CD4-positive, alpha-beta T cell (primary cell): Measurements from ENCODE around the gene TRIM66. TPM values are rescaled to one million over a fixed set of nuclear protein-coding genes. Genes with fewer than 3 reads are reported as not detected.

Source experiments
- ATAC-seq: fragments of 200-7000 bp; cut with Tn5 transposase; one replicate; pipeline ENCODE4 v1.10.0; 2022; ENCODE audit warnings: mild to moderate bottlenecking; ENCODE audit not compliant: poor library complexity
- CTCF ChIA-PET: fragments of 350-600 bp; sonication (Branson Sonifier 250); formaldehyde crosslinking; loops from one replicate; lab custom pipeline; 2021; ENCODE audit warnings: antibody characterized with exemption, inconsistent platforms; lab: Charles Lee
- POLR2A ChIA-PET: fragments of 350-600 bp; sonication (Branson Sonifier 250); formaldehyde crosslinking; loops from one replicate; lab custom pipeline; 2021; ENCODE audit warnings: antibody characterized with exemption, inconsistent platforms; lab: Charles Lee
- DNase-seq, 14 experiments: peaks; one replicate each; pipeline ENCODE4 v3.0.0-alpha.2; 2013 to 2020; ENCODE audit warnings: mixed read lengths in 2 of 14
- H3K27ac ChIP-seq, 2 donors: one replicate each; pipeline versions ENCODE4 v1.5.1 to v1.7.0; 2013; ENCODE audit warnings: low read length in 2 of 2, low read depth in 1 of 2, mild to moderate bottlenecking in 1 of 2
- H3K27me3 ChIP-seq, 2 experiments: 1 replicate in 1 of 2; 2 replicates in 1 of 2; pipeline versions ENCODE4 v1.6.1 to v1.7.0; 2013; ENCODE audit warnings: low read length in 2 of 2, control low read depth in 1 of 2, mild to moderate bottlenecking in 1 of 2, moderate library complexity in 1 of 2; ENCODE audit not compliant: insufficient read depth in 2 of 2, control insufficient read depth in 1 of 2
- H3K36me3 ChIP-seq: one replicate; pipeline ENCODE4 v1.6.1; 2013; ENCODE audit warnings: low read length, control low read depth; ENCODE audit not compliant: insufficient read depth
- H3K4me1 ChIP-seq: one replicate; pipeline ENCODE4 v1.6.1; 2013; ENCODE audit warnings: low read length, control low read depth; ENCODE audit not compliant: insufficient read depth
- H3K4me3 ChIP-seq: one replicate; pipeline ENCODE4 v1.5.1; 2013; ENCODE audit warnings: mild to moderate bottlenecking, low read length, moderate library complexity
- H3K9me3 ChIP-seq, 2 experiments: 1 replicate in 1 of 2; 2 replicates in 1 of 2; pipeline versions ENCODE4 v1.6.1 to v1.7.0; 2013; ENCODE audit warnings: low read length in 2 of 2, mild to moderate bottlenecking in 2 of 2, control low read depth in 1 of 2, moderate library complexity in 1 of 2; ENCODE audit not compliant: control insufficient read depth in 1 of 2, insufficient read depth in 1 of 2
- H3K27ac Mint-ChIP-seq: one replicate; pipeline ENCODE4 v1.8.0; 2020; ENCODE audit warnings: mixed read lengths
- H3K27me3 Mint-ChIP-seq: one replicate; pipeline ENCODE4 v1.8.0; 2021; ENCODE audit warnings: mixed read lengths
- H3K36me3 Mint-ChIP-seq: one replicate; pipeline ENCODE4 v1.8.0; 2021; ENCODE audit warnings: low read depth, mixed read lengths
- H3K4me1 Mint-ChIP-seq: one replicate; pipeline ENCODE4 v1.8.0; 2021; ENCODE audit warnings: low read depth, mixed read lengths
- H3K4me3 Mint-ChIP-seq: one replicate; pipeline ENCODE4 v1.8.0; 2020; ENCODE audit warnings: mild to moderate bottlenecking, mixed read lengths
- H3K9me3 Mint-ChIP-seq: one replicate; pipeline ENCODE4 v1.8.0; 2020; ENCODE audit warnings: mixed read lengths
- intact Hi-C, 2 experiments: fragments of 100-400 bp; cut with DNase I in 1 of 2; cut with micrococcal nuclease in 1 of 2; formaldehyde crosslinking; loops; one replicate each; pipeline versions ENCODE4 v1.15.1 to v1.9.0; 2023 to 2025; cut with DNase I, micrococcal nuclease
- total RNA-seq, 174 experiments: library from RNA in 2 of 174; stranded (reverse) in 2 of 174; gene quantifications; one replicate each; pipeline ENCODE4 v1.2.3 and lab custom pipeline; 2021 to 2026
- TF ChIP-seq, protein P1 (sequence below): fragments of 200-600 bp; IDR thresholded peaks from one replicate; pipeline ENCODE4 v1.8.0; 2022; ENCODE audit warnings: antibody characterized with exemption, mild to moderate bottlenecking

Gene TRIM66
- total RNA-seq, 2 experiments from 2014 or later, result 6.8 to 9.8 TPM

DNA sequence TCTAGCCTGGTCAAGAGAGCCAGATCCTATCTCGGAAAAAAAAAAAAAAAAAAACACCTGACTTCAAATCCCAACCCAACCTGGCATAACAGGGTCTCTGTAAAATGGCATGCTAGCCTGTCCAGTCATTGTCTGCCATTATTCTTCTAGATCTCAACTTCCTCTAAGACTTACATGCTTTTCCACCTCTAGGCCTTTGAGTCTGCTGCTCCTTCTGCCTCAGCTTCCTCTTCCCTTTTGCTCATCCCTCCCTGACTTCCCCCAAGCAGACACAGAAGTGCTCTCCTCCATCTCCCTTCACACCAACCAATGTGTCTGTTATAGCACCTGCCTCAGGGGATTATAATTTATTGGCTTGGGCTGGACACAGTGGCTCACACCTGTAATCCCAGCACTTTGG lies 96.3 kb downstream of the TRIM66 start:
- Histone ChIP-seq H3K9me3 (peaks cover 0 to 6% of the 10 kb centered on the region in 2 experiments), H3K4me3 (no peak overlapping the region), H3K27ac (no peak overlapping the region), H3K36me3 (no peaks in the 10 kb centered on the region), H3K27me3 (peaks cover 3 to 12% of the 10 kb centered on the region in 2 experiments), H3K4me1 (no peaks in the 10 kb centered on the region)
- ATAC-seq, result no peak
- Mint-ChIP-seq H3K27me3 (peaks cover 39% of the 10 kb centered on the region), H3K4me1 (no peaks in the 10 kb centered on the region), H3K9me3 (peaks cover 3% of the 10 kb centered on the region), H3K4me3 (no peak overlapping the region), H3K36me3 (no peaks in the 10 kb centered on the region), H3K27ac (no peak overlapping the region)
- intact Hi-C loops, result no loop called here
- TF ChIP-seq, protein P1, sequence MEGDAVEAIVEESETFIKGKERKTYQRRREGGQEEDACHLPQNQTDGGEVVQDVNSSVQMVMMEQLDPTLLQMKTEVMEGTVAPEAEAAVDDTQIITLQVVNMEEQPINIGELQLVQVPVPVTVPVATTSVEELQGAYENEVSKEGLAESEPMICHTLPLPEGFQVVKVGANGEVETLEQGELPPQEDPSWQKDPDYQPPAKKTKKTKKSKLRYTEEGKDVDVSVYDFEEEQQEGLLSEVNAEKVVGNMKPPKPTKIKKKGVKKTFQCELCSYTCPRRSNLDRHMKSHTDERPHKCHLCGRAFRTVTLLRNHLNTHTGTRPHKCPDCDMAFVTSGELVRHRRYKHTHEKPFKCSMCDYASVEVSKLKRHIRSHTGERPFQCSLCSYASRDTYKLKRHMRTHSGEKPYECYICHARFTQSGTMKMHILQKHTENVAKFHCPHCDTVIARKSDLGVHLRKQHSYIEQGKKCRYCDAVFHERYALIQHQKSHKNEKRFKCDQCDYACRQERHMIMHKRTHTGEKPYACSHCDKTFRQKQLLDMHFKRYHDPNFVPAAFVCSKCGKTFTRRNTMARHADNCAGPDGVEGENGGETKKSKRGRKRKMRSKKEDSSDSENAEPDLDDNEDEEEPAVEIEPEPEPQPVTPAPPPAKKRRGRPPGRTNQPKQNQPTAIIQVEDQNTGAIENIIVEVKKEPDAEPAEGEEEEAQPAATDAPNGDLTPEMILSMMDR, result no peak
- ChIA-PET POLR2A (no interaction called here), CTCF (no interaction called here)
- no peak for DNase-seq

DNA sequence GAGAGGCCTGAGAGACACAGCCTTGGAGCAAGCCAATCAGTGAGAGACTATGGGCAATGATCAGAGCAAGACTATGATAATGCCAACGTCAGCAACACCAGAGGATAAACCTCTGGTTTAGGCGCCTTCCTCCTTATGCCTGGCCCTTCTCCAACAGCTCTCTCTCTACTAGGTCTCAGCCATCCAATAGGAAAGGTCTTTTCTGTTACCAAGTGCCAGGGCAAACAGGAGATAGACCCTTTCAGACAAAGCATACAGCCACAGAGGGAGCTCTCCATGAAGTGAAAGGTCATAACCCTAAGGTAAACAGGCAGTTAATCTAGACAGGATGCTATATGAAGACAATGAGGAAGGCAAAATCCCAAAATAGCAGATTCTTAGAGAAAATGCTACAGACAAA lies 98.0 kb downstream of the TRIM66 start:
- H3K27ac ChIP-seq, result no peak overlapping the region
- H3K27me3 ChIP-seq, result peaks cover 3 to 7% of the 10 kb centered on the region in 2 experiments
- POLR2A ChIA-PET, result no interaction called here
- H3K36me3 Mint-ChIP-seq, result no peaks in the 10 kb centered on the region
- H3K36me3 ChIP-seq, result no peaks in the 10 kb centered on the region
- H3K27me3 Mint-ChIP-seq, result peaks cover 39% of the 10 kb centered on the region
- DNase-seq, result no peak
- no peak for ATAC-seq
- H3K4me1 ChIP-seq, result no peaks in the 10 kb centered on the region
- H3K4me3 ChIP-seq, result no peak overlapping the region
- TF ChIP-seq, protein P1, result no peak
- H3K4me3 Mint-ChIP-seq, result no peak overlapping the region
- H3K9me3 ChIP-seq, result peaks cover 0 to 6% of the 10 kb centered on the region in 2 experiments
- H3K9me3 Mint-ChIP-seq, result peaks cover 3% of the 10 kb centered on the region
- H3K27ac Mint-ChIP-seq, result no peak overlapping the region
- no peaks in the 10 kb centered on the region for H3K4me1 Mint-ChIP-seq
- intact Hi-C loops, result no loop called here
- CTCF ChIA-PET, result interaction anchor here (0.7 kb wide), 1 partner anchor 21 kb away, joined by 3 read pairs; no protein-coding TSS in a partner anchor

DNA sequence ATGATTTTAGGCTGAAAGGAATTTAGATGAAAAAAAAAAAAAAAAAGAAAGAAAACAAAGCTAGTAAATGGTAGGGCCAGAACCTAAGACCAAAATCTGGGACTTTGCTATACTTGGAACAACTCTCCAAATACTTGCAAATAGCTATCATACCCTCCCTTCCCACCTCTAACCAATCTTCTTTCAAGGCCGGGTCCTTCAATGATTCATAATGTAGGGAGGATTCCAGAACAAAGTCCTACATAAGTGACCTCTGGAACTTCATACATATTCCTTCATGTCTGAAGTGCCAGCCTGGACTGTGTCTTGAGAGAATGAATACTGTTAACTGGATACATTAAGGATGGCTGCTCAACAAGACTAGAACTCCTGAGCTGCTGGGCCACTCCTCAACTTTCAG lies 98.4 kb downstream of the TRIM66 start:
- H3K4me3 Mint-ChIP-seq, result no peak overlapping the region
- no peaks in the 10 kb centered on the region for H3K4me1 Mint-ChIP-seq
- no peak overlapping the region for H3K27ac Mint-ChIP-seq
- POLR2A ChIA-PET, result no interaction called here
- no peak overlapping the region for H3K27ac ChIP-seq
- DNase-seq (no peak), ATAC-seq (no peak)
- CTCF ChIA-PET, result interaction anchor here (0.7 kb wide), 1 partner anchor 21 kb away, joined by 3 read pairs; no protein-coding TSS in a partner anchor
- TF ChIP-seq, protein P1, result no peak
- peaks cover 0 to 6% of the 10 kb centered on the region in 2 experiments for H3K9me3 ChIP-seq
- no peaks in the 10 kb centered on the region for H3K4me1 ChIP-seq
- H3K27me3 Mint-ChIP-seq, result peaks cover 36% of the 10 kb centered on the region
- H3K4me3 ChIP-seq, result no peak overlapping the region
- peaks cover 3% of the 10 kb centered on the region for H3K9me3 Mint-ChIP-seq
- H3K36me3 ChIP-seq, result no peaks in the 10 kb centered on the region
- H3K27me3 ChIP-seq, result peaks cover 3 to 7% of the 10 kb centered on the region in 2 experiments
- no peaks in the 10 kb centered on the region for H3K36me3 Mint-ChIP-seq
- intact Hi-C loops, result no loop called here
